HG02763 (cell line): ENCODE results near the gene SPINT3.

ENCODE experiments used
- ATAC-seq: cut with Tn5 transposase; IDR thresholded peaks from one replicate; pipeline ENCODE4 v1.9.1; 2021; ENCODE audit warnings: mild to moderate bottlenecking, moderate library complexity; ENCODE audit not compliant: unreplicated experiment

SPINT3 gene

GRCh38 chr20:45463709-45464108 lies 51.7 kb downstream of the SPINT3 start:
- ATAC-seq, result no peak

- ATAC-seq, result no peak
Measured at GRCh38 chr20:45462711-45463509, 52.5 kb downstream of the SPINT3 start.
